GM18517 (cell line): Measurements from ENCODE around the gene OR6B1.
"Not testable (repeated sequence)": the region's sequence is repeated elsewhere in the genome, so short reads cannot be mapped to it uniquely, and the experiment has no call there.

Experiments
- ATAC-seq: cut with Tn5 transposase; IDR thresholded peaks from one replicate; pipeline ENCODE4 v1.9.1; 2021; ENCODE audit warnings: mild to moderate bottlenecking, moderate library complexity; ENCODE audit not compliant: unreplicated experiment

The OR6B1 gene

GRCh38 chr7:144004703-144005102 lies 4.6 kb downstream of the OR6B1 start:
- no peak for ATAC-seq

GRCh38 chr7:144006029-144006691 lies 6.0 kb downstream of the OR6B1 start:
- no peak for ATAC-seq

- no peak for ATAC-seq
These were observed 6.5 kb downstream of the OR6B1 start for GRCh38 chr7:144006692-144007042.

DNA sequence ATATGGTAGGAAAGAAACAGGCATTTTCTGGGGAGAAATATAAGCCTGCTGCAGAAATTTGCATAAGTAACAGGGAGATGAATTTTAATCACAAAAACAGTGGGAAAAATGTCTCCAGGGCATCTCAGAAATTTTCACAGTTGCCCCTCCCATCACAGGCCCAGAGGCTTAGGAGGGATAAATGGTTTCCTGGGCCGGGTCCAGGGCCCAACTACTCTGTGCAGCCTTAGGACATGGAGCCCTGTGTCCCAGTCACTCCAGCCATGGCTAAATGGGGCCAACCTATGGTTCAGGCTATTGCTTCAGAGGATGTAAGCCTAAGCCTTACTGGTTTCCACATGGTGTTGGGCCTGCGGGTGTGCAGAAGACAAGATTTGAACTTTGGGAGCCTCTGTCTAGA lies 9.2 kb downstream of the OR6B1 start:
- no peak for ATAC-seq

DNA sequence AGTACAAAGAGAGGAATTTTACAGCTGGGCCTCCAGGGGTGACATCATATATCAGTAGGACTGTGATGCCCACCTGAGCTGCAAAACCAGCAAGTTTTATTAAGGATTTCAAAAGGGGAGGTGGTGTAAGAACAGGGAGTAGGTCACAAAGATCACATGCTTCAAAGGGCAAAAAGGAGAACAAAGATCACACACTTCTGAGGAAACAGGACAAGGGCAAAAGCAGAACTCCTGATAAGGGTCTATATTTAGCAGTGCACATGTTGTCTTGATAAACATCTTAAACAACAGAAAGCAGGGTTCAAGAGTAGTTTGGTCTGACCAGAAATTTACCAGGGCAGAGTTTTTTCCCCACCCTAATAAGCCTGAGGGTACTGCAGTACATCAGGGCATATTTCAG lies 9.9 kb downstream of the OR6B1 start:
- ATAC-seq, result not testable (repeated sequence)

DNA sequence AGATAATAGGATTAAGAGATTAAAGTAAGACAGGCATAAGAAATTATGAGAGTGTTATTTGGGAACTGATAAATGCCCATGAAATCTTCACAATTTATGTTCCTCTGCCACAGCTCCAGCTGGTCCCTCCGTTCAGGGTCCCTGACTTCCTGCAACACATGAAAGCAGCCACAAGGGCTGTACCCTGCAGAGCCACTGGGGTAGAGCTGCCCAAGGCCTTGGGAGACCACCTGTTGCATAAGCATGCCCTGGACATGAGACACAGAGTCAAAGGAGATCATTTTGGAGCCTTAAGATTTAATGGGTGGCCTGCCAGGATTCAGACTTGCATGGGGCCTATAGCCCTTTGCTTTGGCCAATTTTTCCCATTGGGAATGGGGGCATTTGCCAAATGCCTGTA lies 10.7 kb downstream of the OR6B1 start:
- ATAC-seq, result not testable (repeated sequence)

- no peak for ATAC-seq
These were observed 11.5 kb downstream of the OR6B1 start for GRCh38 chr7:144011458-144012230.

DNA sequence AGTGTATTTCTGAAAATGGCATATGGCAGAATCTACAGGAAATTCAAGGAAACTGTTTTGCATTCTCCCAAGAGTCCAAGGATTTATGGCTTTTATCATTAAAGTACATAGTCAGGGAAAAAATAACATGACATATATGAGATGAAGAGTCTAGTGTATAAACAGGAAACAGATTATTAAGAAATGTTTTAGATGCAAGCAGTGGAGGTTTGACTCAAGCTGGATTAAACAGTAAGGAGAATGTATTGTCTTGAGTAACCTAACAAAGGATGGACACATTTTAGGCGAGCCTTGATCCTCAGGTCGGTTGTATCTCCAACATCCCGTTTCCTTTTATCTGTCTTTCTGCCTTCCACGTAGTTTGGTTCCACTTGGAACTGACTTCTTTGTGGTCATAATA lies 17.9 kb downstream of the OR6B1 start:
- no peak for ATAC-seq

DNA sequence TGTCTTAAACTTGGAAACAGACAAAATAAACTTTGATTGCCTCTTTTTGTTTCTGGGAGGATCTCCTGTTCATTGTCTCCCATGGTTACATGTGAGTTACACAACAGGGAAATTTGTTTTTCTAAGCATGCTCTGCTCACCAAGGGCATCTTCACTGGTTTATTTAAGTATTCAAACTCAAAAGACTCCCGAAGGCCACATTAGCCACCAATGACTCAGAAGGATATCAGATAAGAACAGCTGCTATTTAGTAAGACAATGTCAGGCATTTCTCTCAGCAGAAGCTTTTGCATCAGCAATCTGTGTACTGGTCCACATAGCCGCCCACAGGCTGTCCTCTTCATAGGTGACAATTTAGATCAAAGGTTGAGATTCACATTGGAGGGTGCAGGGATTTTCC lies 19.3 kb downstream of the OR6B1 start:
- ATAC-seq, result no peak

DNA sequence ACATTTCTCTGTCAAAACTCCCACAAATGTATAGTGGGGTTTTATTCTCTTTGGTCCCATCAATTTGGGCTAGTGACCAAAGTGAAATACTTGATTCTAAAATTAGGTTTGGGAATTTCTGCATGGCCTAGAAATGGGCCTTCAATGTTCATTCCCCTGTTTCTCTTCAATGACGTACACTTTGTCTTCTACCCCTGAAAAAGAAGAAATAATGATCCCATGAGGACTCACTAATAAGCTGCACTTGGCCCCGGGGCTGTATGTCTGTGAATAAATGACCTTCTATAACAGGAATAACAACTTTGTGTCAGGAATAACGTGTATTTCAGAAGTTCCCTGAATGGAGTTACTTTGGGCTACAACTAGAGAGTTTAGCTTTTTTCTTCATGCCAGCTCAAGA lies 20.2 kb downstream of the OR6B1 start:
- no peak for ATAC-seq

GRCh38 chr7:144022169-144022568 lies 22.0 kb downstream of the OR6B1 start:
- no peak for ATAC-seq

GRCh38 chr7:144023171-144023827 lies 23.2 kb downstream of the OR6B1 start:
- ATAC-seq, result no peak

DNA sequence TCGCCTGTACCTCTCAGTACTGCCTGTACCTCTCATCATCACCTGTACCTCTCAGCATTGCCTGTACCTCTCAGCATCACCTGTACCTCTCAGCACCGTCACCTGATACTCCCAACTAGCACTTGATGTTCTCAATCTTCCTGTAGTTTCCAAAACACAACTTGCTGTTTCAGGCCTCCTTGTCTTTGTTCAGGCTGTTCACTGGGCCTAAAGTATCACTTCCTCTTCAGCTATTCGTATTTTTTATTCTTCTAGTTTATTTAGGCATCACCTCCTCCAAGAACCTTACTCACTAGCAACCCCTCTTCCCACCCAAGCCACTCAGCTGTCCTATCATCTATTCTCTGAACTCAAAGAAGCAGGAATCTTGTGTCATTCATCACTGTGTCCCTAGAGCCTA lies 24.1 kb downstream of the OR6B1 start:
- ATAC-seq, result no peak

GRCh38 chr7:144026203-144026883 lies 26.2 kb downstream of the OR6B1 start:
- no peak for ATAC-seq

- no peak for ATAC-seq
These were observed 26.9 kb downstream of the OR6B1 start for GRCh38 chr7:144027070-144027469.

- ATAC-seq, result no peak
These were observed 27.9 kb downstream of the OR6B1 start for GRCh38 chr7:144027974-144028373.

DNA sequence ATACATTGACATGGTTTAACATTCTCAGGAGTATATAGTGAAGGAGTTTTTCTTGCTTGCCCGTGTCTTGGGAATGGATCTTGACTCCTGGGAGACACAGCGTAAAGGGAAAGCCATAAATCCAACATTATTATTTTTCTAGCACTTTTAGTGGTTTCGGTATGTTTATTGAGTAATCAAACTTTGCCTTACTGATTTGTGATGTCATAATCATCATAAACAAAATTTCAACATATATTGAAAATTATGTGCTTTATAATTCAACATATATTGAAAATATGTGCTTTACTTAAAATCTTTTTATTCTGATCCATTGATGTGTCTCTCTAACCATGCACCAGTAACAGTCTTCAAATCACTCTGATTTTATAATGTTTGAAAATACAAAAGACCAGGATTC lies 28.4 kb downstream of the OR6B1 start:
- no peak for ATAC-seq

- no peak for ATAC-seq
These were observed 32.4 kb downstream of the OR6B1 start for GRCh38 chr7:144032516-144032915.

GRCh38 chr7:144032985-144033709 lies 33.0 kb downstream of the OR6B1 start:
- ATAC-seq, result no peak

DNA sequence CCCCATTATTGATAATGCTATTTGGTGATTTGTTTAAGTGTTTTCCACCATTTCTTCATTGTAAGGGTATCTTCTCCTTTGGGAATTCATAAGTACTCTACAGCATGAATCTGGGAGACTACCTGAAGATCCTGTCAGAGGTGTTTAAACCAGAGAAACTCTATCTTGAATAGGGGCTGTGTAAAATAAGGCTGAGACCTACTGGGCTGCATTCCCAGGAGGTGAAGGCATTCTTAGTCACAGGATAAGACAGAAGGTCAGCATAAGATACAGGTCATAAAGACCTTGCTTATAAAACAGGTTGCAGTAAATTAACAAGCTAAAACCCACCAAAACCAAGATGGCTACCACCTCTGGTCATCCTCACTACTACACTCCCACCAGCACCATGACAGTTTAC lies 35.3 kb downstream of the OR6B1 start:
- ATAC-seq, result no peak

DNA sequence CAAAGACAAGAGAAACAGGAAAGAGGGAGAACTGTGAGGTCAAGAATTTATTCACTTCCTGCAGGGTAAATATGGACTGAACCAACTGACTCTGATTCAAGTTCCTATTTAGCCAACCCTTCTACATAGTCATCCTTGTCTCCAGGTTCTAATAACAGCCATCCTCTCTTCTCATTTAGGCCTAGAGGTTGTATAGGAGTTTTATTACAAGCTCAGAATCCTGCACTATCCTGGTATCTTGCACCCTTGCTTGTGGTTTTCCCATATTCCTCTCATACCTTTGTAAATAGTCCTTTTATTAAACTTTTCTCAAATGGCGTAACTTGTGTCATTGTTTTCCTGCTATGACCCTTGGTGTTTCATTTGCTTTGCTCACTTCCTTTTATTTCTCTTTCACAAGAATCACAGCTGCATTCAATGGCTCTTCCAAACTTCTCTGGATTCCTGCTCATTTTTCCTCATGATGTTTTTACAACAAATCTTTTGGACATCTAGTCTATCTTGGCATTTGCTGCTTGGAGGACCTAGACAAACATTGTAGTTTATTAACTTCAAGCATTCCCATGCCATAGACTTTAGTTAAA lies 36.3 kb downstream of the OR6B1 start:
- ATAC-seq, result no peak
